Liver (tissue), 9 donors: ENCODE measurements around the gene PCDHGB6. TPM values are rescaled to one million over a fixed set of nuclear protein-coding genes. Genes with fewer than 3 reads are reported as not detected.
"Not testable (repeated sequence)": the region's sequence is repeated elsewhere in the genome, so short reads cannot be mapped to it uniquely, and the experiment has no call there.

Source experiments
- DNase-seq: peaks from one replicate; pipeline ENCODE4 v3.0.0-alpha.2; 2017; ENCODE audit warnings: low spot score
- H3K27ac ChIP-seq, 2 donors: one replicate each; pipeline ENCODE4 v1.7.0; 2013; ENCODE audit warnings: inconsistent platforms in 2 of 2, low read length in 2 of 2, control low read depth in 1 of 2, low read depth in 1 of 2, mild to moderate bottlenecking in 1 of 2
- H3K27me3 ChIP-seq, 4 donors: one replicate each; pipeline versions ENCODE4 v1.6.1 to v1.7.0; 2013; ENCODE audit warnings: low read length in 3 of 4, inconsistent platforms in 1 of 4, mild to moderate bottlenecking in 1 of 4, moderate library complexity in 1 of 4; ENCODE audit not compliant: control insufficient read depth in 4 of 4, insufficient read depth in 4 of 4
- H3K36me3 ChIP-seq, 4 donors: one replicate each; pipeline versions ENCODE4 v1.6.1 to v1.7.0; 2013; ENCODE audit warnings: low read length in 3 of 4, mild to moderate bottlenecking in 3 of 4, low read depth in 1 of 4, moderate library complexity in 1 of 4; ENCODE audit not compliant: control insufficient read depth in 4 of 4, insufficient read depth in 3 of 4
- H3K4me1 ChIP-seq, 4 donors: one replicate each; pipeline versions ENCODE4 v1.6.1 to v1.7.0; 2013; ENCODE audit warnings: low read length in 3 of 4, mild to moderate bottlenecking in 3 of 4, moderate library complexity in 1 of 4; ENCODE audit not compliant: control insufficient read depth in 4 of 4, insufficient read depth in 4 of 4
- H3K4me3 ChIP-seq, 3 donors: one replicate each; pipeline versions ENCODE4 v1.6.1 to v1.7.0; 2013; ENCODE audit warnings: low read length in 3 of 3, control low read depth in 1 of 3, low read depth in 1 of 3, mild to moderate bottlenecking in 1 of 3
- H3K9ac ChIP-seq, 2 donors: one replicate each; pipeline ENCODE4 v1.7.0; 2013; ENCODE audit warnings: low read length in 2 of 2, mild to moderate bottlenecking in 2 of 2, moderate library complexity in 2 of 2, control low read depth in 1 of 2, low read depth in 1 of 2
- H3K9me3 ChIP-seq, 4 donors: one replicate each; pipeline versions ENCODE4 v1.6.1 to v1.7.0; 2013; ENCODE audit warnings: low read length in 3 of 4; ENCODE audit not compliant: control insufficient read depth in 4 of 4
- CTCF ChIP-seq: fragments of 150-350 bp; IDR thresholded peaks from 2 replicates; pipeline ENCODE4 v1.5.1; 2017; ENCODE audit warnings: improper control_type of control experiment, low read depth, low read length; ENCODE audit not compliant: missing input control
- FOXA1 ChIP-seq: IDR thresholded peaks from 2 replicates; pipeline ENCODE4 v1.6.1; 2016; ENCODE audit warnings: antibody characterized with exemption
- FOXA2 ChIP-seq: IDR thresholded peaks from 2 replicates; pipeline ENCODE4 v1.6.1; 2016; ENCODE audit warnings: antibody characterized with exemption
- JUND ChIP-seq, 2 donors: IDR thresholded peaks; 2 replicates each; pipeline ENCODE4 v1.6.1; 2016; ENCODE audit warnings: antibody characterized with exemption in 2 of 2
- MAX ChIP-seq: IDR thresholded peaks from 2 replicates; pipeline ENCODE4 v1.6.1; 2016; ENCODE audit warnings: antibody characterized with exemption
- RAD21 ChIP-seq, 2 donors: IDR thresholded peaks; 2 replicates each; pipeline ENCODE4 v1.6.1; 2016; ENCODE audit warnings: antibody characterized with exemption in 2 of 2, mild to moderate bottlenecking in 2 of 2
- REST ChIP-seq: IDR thresholded peaks from 2 replicates; pipeline ENCODE4 v1.6.1; 2016; ENCODE audit warnings: antibody characterized with exemption, mild to moderate bottlenecking
- RXRA ChIP-seq, 2 donors: IDR thresholded peaks; 2 replicates each; pipeline ENCODE4 v1.6.1; 2017 to 2018; ENCODE audit warnings: antibody characterized with exemption in 2 of 2, mild to moderate bottlenecking in 1 of 2
- YY1 ChIP-seq: IDR thresholded peaks from 2 replicates; pipeline ENCODE4 v1.6.1; 2016; ENCODE audit warnings: antibody characterized with exemption, mild to moderate bottlenecking
- WGBS: extraction: QIAGEN DNeasy Blood & Tissue Kit; methylation state at CpG from one replicate; pipeline ENCODE4 v1.1.7; 2013; 5-methylcytosine and 5-hydroxymethylcytosine counted together
- polyA plus RNA-seq, 2 donors: library from polyadenylated mRNA; stranded (reverse) in 1 of 2; unstranded in 1 of 2; fragments of 200-250 nt in 1 of 2; fragments of >200 nt in 1 of 2; fragmentation: Nextera tagmentation in 1 of 2; extraction: Ambion mirVana in 1 of 2; gene quantifications; one replicate each; pipeline versions ENCODE4 v1.2.1 to v1.2.3, GENCODE V29; 2013 to 2015
- total RNA-seq, 2 donors: library from RNA; depleted of rRNA; stranded (reverse); fragments of >200 nt; gene quantifications; one replicate each; pipeline ENCODE4 v1.2.3, GENCODE V29; 2014
- donor health status: healthy.
- donor health status: healthy.
- donor health status: healthy.
- donor health status: healthy.
- donor health status: healthy.

PCDHGB6 gene
- total and polyA plus RNA-seq, 4 donors: 0.53 to 2.8 (median 1.6) TPM

GRCh38 chr5:141397756-141398551 lies 9.9 kb upstream of the PCDHGB6 start, which contains the start of gene PCDHGB5:
Gene PCDHGB5, plus strand, starts transcription at chr5:141397947. Its CDS starts 181 bp downstream, at chr5:141398128.
- H3K36me3 ChIP-seq, H3K27ac ChIP-seq, H3K4me1 ChIP-seq, DNase-seq, H3K9ac ChIP-seq, H3K27me3 ChIP-seq: not testable (repeated sequence)
- WGBS: 7% methylated on average over 24 of the region's 43 CpGs
- Histone ChIP-seq H3K4me3 (peak within 1 kb of the TSS; percentile 41 to 54 (median 45)), H3K9me3 (peaks cover 20 to 67% (median 36%) of the 10 kb centered on the region in 4 donors)
- TF ChIP-seq CTCF (peak; percentile 64), RAD21 (IDR thresholded peaks at IDR 0.05) (peak; percentile 68 to 73)

GRCh38 chr5:141398608-141399007 lies 9.2 kb upstream of the PCDHGB6 start:
- 25% methylated on average over 15 of the region's 15 CpGs for WGBS
- Histone ChIP-seq H3K9me3 (peaks cover 15 to 68% (median 35%) of the 10 kb centered on the region in 4 donors), H3K27me3 (peaks cover 0 to 3% (median 0%) of the 10 kb centered on the region in 4 donors), H3K27ac (no peak overlapping the region), H3K4me1 (peaks cover 0 to 4% (median 0%) of the 10 kb centered on the region in 4 donors), H3K9ac (no peak overlapping the region), H3K36me3 (no peaks in the 10 kb centered on the region), H3K4me3 (peak overlapping the region in 2 of 3 donors; percentile 41 to 54)
- no peak for TF ChIP-seq RXRA (IDR thresholded peaks at IDR 0.05)
- no peak for DNase-seq

GRCh38 chr5:141399555-141400258 lies 8.1 kb upstream of the PCDHGB6 start:
- DNase-seq: no peak
- 29% methylated on average over 61 of the region's 61 CpGs for WGBS
- peaks cover 16 to 67% (median 33%) of the 10 kb centered on the region in 4 donors for H3K9me3 ChIP-seq
- no peaks in the 10 kb centered on the region for H3K36me3 ChIP-seq
- TF ChIP-seq JUND (IDR thresholded peaks at IDR 0.05): no peak
- no peak for TF ChIP-seq RAD21 (IDR thresholded peaks at IDR 0.05)
- no peak overlapping the region for H3K9ac ChIP-seq
- H3K27me3 ChIP-seq: peaks cover 0 to 3% (median 0%) of the 10 kb centered on the region in 4 donors
- H3K4me3 ChIP-seq: peak overlapping the region in 2 of 3 donors; percentile 6 to 54
- no peak overlapping the region for H3K27ac ChIP-seq
- peaks cover 0 to 4% (median 0%) of the 10 kb centered on the region in 4 donors for H3K4me1 ChIP-seq

- Histone ChIP-seq H3K4me1 (peaks cover 0 to 4% (median 0%) of the 10 kb centered on the region in 4 donors), H3K4me3 (peak within 1 kb of the TSS; percentile 27 to 69 (median 63)), H3K9me3 (peaks cover 16 to 63% (median 36%) of the 10 kb centered on the region in 4 donors), H3K27me3 (peaks cover 0 to 3% (median 0%) of the 10 kb centered on the region in 4 donors), H3K9ac (no peak within 1 kb of the TSS), H3K27ac (no peak within 1 kb of the TSS), H3K36me3 (no peaks in the 10 kb centered on the region)
- DNase-seq: no peak
- 19% methylated on average over 27 of the region's 27 CpGs for WGBS
- peak; percentile 50 for TF ChIP-seq CTCF
- no peak for TF ChIP-seq FOXA2
- peak; percentile 26 for TF ChIP-seq YY1
- TF ChIP-seq REST: no peak
- no peak for TF ChIP-seq MAX
- no peak for TF ChIP-seq RXRA (IDR thresholded peaks at IDR 0.05)
- TF ChIP-seq JUND (IDR thresholded peaks at IDR 0.05): no peak
- TF ChIP-seq RAD21 (IDR thresholded peaks at IDR 0.05): peak; percentile 62 to 65
- no peak for TF ChIP-seq FOXA1
These were observed 5.1 kb upstream of the PCDHGB6 start, which contains the start of gene PCDHGA9 for GRCh38 chr5:141402553-141403243. Gene PCDHGA9, plus strand, starts transcription at chr5:141402778. Its CDS starts 175 bp downstream, at chr5:141402953.
